Skeletal muscle tissue (tissue), 4 donors: ENCODE results near the gene SDC3. TPM values are rescaled to one million over a fixed set of nuclear protein-coding genes. Genes with fewer than 3 reads are reported as not detected.

Source experiments
- H3K27ac ChIP-seq: one replicate; pipeline ENCODE4 v1.7.0; 2013; ENCODE audit warnings: mild to moderate bottlenecking, low read depth, low read length, inconsistent platforms
- H3K27me3 ChIP-seq, 3 donors: one replicate each; pipeline ENCODE4 v1.7.0; 2013; ENCODE audit warnings: low read length in 3 of 3; ENCODE audit not compliant: control insufficient read depth in 3 of 3, insufficient read depth in 3 of 3
- H3K36me3 ChIP-seq, 3 donors: one replicate each; pipeline ENCODE4 v1.7.0; 2013; ENCODE audit warnings: low read length in 3 of 3; ENCODE audit not compliant: control insufficient read depth in 3 of 3, insufficient read depth in 3 of 3
- H3K4me1 ChIP-seq, 3 donors: one replicate each; pipeline ENCODE4 v1.7.0; 2013; ENCODE audit warnings: low read length in 3 of 3, mild to moderate bottlenecking in 3 of 3; ENCODE audit not compliant: control insufficient read depth in 3 of 3, insufficient read depth in 3 of 3
- H3K4me3 ChIP-seq, 3 donors: one replicate each; pipeline ENCODE4 v1.7.0; 2013; ENCODE audit warnings: low read length in 3 of 3
- H3K9ac ChIP-seq, 3 donors: one replicate each; pipeline ENCODE4 v1.7.0; 2013; ENCODE audit warnings: low read length in 3 of 3, mild to moderate bottlenecking in 3 of 3, moderate library complexity in 2 of 3, low read depth in 1 of 3
- H3K9me3 ChIP-seq, 3 donors: one replicate each; pipeline ENCODE4 v1.7.0; 2013; ENCODE audit warnings: low read length in 3 of 3; ENCODE audit not compliant: control insufficient read depth in 3 of 3
- total RNA-seq: library from RNA; depleted of rRNA; stranded (reverse); fragments of >200 nt; gene quantifications from one replicate; pipeline ENCODE4 v1.2.3, GENCODE V29; 2014
- donor health status: Osteomylitis.

Gene SDC3
- total RNA-seq, 1 donor from 2014 or later, result 8.9 TPM

DNA sequence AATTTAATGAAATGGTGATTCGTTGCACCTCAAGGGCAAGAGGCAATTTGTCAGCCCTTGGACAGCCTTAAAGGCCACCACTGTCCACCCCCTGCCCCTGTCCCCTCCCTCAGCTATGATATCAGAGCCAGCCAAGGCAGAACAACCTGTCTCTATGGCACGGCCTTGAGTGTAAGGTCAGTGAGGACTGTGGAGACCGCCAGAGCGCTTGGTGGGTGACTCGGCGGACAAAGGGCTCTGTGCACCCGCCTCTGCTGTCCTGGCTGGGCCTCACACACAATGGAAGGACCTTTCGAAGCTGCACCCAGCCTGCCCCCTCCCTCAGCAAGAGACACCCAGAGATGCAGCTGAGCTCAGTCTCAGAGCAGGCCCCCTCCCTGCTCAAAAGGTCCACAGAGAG is 50.6 kb downstream of the SDC3 start:
- H3K9ac ChIP-seq, result no peak overlapping the region

GRCh38 chr1:30857062-30857461 is 51.5 kb downstream of the SDC3 start:
- Histone ChIP-seq H3K36me3 (no peaks in the 10 kb centered on the region), H3K4me1 (peaks cover 7 to 9% (median 8%) of the 10 kb centered on the region in 3 donors), H3K9me3 (no peaks in the 10 kb centered on the region), H3K27ac (no peak overlapping the region), H3K9ac (no peak overlapping the region), H3K4me3 (no peak overlapping the region), H3K27me3 (no peaks in the 10 kb centered on the region)

More for the DNA sequence above, 50.6 kb downstream of the SDC3 start:
- Histone ChIP-seq H3K4me1 (peaks cover 0 to 4% (median 2%) of the 10 kb centered on the region in 3 donors), H3K4me3 (no peak overlapping the region), H3K27me3 (no peaks in the 10 kb centered on the region), H3K36me3 (no peaks in the 10 kb centered on the region), H3K9me3 (no peaks in the 10 kb centered on the region), H3K27ac (no peak overlapping the region)

- Histone ChIP-seq H3K4me1 (peaks cover 8 to 9% (median 9%) of the 10 kb centered on the region in 3 donors), H3K27me3 (no peaks in the 10 kb centered on the region), H3K4me3 (no peak overlapping the region), H3K9me3 (no peaks in the 10 kb centered on the region), H3K36me3 (no peaks in the 10 kb centered on the region), H3K27ac (no peak overlapping the region), H3K9ac (no peak overlapping the region)
These were observed 52.2 kb downstream of the SDC3 start for GRCh38 chr1:30856260-30856790.

- H3K9me3 ChIP-seq, result no peaks in the 10 kb centered on the region
- no peak overlapping the region for H3K4me3 ChIP-seq
- no peaks in the 10 kb centered on the region for H3K36me3 ChIP-seq
- no peak overlapping the region for H3K27ac ChIP-seq
- no peak overlapping the region for H3K9ac ChIP-seq
- peaks cover 8 to 9% (median 9%) of the 10 kb centered on the region in 3 donors for H3K4me1 ChIP-seq
- H3K27me3 ChIP-seq, result no peaks in the 10 kb centered on the region
These were observed 52.8 kb downstream of the SDC3 start for GRCh38 chr1:30855686-30856259.

- no peak overlapping the region for H3K4me3 ChIP-seq
- H3K9ac ChIP-seq, result no peak overlapping the region
- no peak overlapping the region for H3K27ac ChIP-seq
- H3K36me3 ChIP-seq, result no peaks in the 10 kb centered on the region
- no peaks in the 10 kb centered on the region for H3K27me3 ChIP-seq
- H3K9me3 ChIP-seq, result no peaks in the 10 kb centered on the region
- peaks cover 6 to 9% (median 9%) of the 10 kb centered on the region in 3 donors for H3K4me1 ChIP-seq
These were observed 55.2 kb downstream of the SDC3 start for GRCh38 chr1:30853350-30853749.

DNA sequence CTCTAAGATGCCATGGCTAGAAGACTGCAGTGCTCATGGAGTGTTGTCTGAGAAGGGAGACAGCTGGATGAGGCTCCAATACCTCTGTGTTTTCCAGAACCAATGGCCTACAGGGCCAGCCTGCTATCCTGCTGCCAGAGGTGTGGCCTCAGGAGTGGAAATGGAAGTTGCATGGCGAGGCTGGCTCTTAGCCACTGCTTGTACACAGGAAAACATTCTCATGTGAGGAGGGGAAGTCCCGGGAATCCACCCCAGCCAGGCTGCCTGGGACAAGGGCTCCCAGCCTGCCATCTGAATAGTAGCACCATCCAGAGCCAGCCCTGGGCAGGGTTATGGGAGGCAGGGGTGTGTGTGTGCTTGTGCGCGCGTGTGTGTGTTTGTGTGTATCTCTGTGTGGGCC is 56.5 kb downstream of the SDC3 start:
- H3K9me3 ChIP-seq, result no peaks in the 10 kb centered on the region
- no peak overlapping the region for H3K9ac ChIP-seq
- no peaks in the 10 kb centered on the region for H3K36me3 ChIP-seq
- H3K27me3 ChIP-seq, result peaks cover 0 to 10% (median 9%) of the 10 kb centered on the region in 3 donors
- H3K4me1 ChIP-seq, result peaks cover 9 to 15% (median 12%) of the 10 kb centered on the region in 3 donors
- no peak overlapping the region for H3K4me3 ChIP-seq
- H3K27ac ChIP-seq, result no peak overlapping the region

DNA sequence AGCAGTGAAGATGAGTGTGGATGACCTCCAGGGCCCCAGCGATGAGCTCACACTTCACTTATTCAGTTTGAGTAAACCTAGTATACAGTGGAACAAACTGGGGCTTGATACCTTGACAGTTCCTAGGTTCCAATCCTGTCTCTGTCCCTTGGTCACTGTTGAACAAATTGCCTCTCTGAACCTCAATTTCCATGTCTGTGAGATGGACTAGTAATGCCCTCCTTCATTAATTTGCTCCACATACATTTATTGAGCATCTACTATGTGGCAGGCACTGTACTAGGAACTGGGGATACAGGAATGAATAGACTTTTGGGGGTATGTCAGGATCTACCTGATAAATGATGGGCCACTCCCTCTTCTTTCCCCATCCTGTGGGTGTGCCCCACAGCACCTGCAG is 57.3 kb downstream of the SDC3 start:
- peaks cover 3 to 17% (median 9%) of the 10 kb centered on the region in 3 donors for H3K27me3 ChIP-seq
- no peaks in the 10 kb centered on the region for H3K36me3 ChIP-seq
- no peak overlapping the region for H3K27ac ChIP-seq
- no peak overlapping the region for H3K4me3 ChIP-seq
- H3K4me1 ChIP-seq, result peaks cover 12 to 16% (median 12%) of the 10 kb centered on the region in 3 donors
- H3K9me3 ChIP-seq, result no peaks in the 10 kb centered on the region
- no peak overlapping the region for H3K9ac ChIP-seq

DNA sequence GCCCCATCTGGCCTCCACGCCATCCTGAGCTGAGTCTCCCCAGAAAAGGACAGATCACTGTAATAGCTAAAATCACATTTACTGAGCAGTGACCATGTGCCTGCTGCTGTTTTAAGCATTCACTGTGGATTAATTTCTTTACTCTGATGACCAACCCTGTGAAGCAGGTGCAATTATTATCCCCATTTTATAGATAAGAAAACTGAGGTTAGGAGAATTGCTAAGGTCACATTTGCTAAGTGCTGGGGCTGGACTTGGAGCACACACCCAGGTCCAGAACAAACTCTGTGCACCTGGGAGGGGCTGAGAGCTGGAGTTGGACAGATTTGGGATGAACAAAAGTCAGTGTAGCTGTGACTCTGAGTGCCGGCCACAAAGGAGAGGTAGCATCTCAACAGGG is 58.0 kb downstream of the SDC3 start:
- Histone ChIP-seq H3K4me1 (peaks cover 12 to 19% (median 12%) of the 10 kb centered on the region in 3 donors), H3K36me3 (no peaks in the 10 kb centered on the region)

GRCh38 chr1:30848130-30848529 is 60.4 kb downstream of the SDC3 start:
- H3K27ac ChIP-seq, result no peak overlapping the region
- no peaks in the 10 kb centered on the region for H3K36me3 ChIP-seq
- no peak overlapping the region for H3K9ac ChIP-seq
- peaks cover 12 to 17% (median 12%) of the 10 kb centered on the region in 3 donors for H3K4me1 ChIP-seq
- peaks cover 16 to 32% (median 26%) of the 10 kb centered on the region in 3 donors for H3K27me3 ChIP-seq
- no peak overlapping the region for H3K4me3 ChIP-seq
- no peaks in the 10 kb centered on the region for H3K9me3 ChIP-seq

More for the DNA sequence above, 58.0 kb downstream of the SDC3 start:
- H3K27me3 ChIP-seq, result peaks cover 3 to 20% (median 11%) of the 10 kb centered on the region in 3 donors
- H3K9ac ChIP-seq, result no peak overlapping the region
- H3K9me3 ChIP-seq, result no peaks in the 10 kb centered on the region
- H3K4me3 ChIP-seq, result no peak overlapping the region
- no peak overlapping the region for H3K27ac ChIP-seq

- H3K9ac ChIP-seq, result peak overlapping the region in 1 of 3 donors; percentile 7
- H3K27me3 ChIP-seq, result peaks cover 19 to 32% (median 32%) of the 10 kb centered on the region in 3 donors
- no peaks in the 10 kb centered on the region for H3K9me3 ChIP-seq
- H3K4me3 ChIP-seq, result no peak overlapping the region
- peak overlapping the region; percentile 56 for H3K27ac ChIP-seq
- H3K4me1 ChIP-seq, result peaks cover 10 to 14% (median 10%) of the 10 kb centered on the region in 3 donors
- no peaks in the 10 kb centered on the region for H3K36me3 ChIP-seq
These were observed 61.1 kb downstream of the SDC3 start for GRCh38 chr1:30847358-30847972.
